Activated CD8-positive, alpha-beta T cell treated with anti-CD3 and anti-CD28 coated beads for 36 hours (primary cell): ENCODE results near the gene HEPN1. TPM values are rescaled to one million over a fixed set of nuclear protein-coding genes. Genes with fewer than 3 reads are reported as not detected.
"Not testable (repeated sequence)": the region's sequence is repeated elsewhere in the genome, so short reads cannot be mapped to it uniquely, and the experiment has no call there.

Experiments used
- ATAC-seq: fragments of 200-7000 bp; cut with Tn5 transposase; one replicate; pipeline ENCODE4 v1.10.0; 2021; ENCODE audit warnings: mild to moderate bottlenecking, moderate library complexity
- CTCF ChIA-PET: fragments of 350-600 bp; sonication (Branson Sonifier 250); formaldehyde crosslinking; loops from one replicate; lab custom pipeline; 2021; ENCODE audit warnings: antibody characterized with exemption; lab: Charles Lee
- POLR2A ChIA-PET: fragments of 350-600 bp; sonication (Branson Sonifier 250); formaldehyde crosslinking; loops from one replicate; lab custom pipeline; 2021; ENCODE audit warnings: antibody characterized with exemption; lab: Charles Lee
- DNase-seq: peaks from one replicate; pipeline ENCODE4 v3.0.0-alpha.2; 2020
- H3K27ac Mint-ChIP-seq: one replicate; pipeline ENCODE4 v1.8.0; 2021; ENCODE audit warnings: mild to moderate bottlenecking, mixed read lengths
- H3K27me3 Mint-ChIP-seq: one replicate; pipeline ENCODE4 v1.8.0; 2021; ENCODE audit warnings: mixed read lengths
- H3K36me3 Mint-ChIP-seq: one replicate; pipeline ENCODE4 v1.8.0; 2021; ENCODE audit warnings: low read depth, mixed read lengths
- H3K4me1 Mint-ChIP-seq: one replicate; pipeline ENCODE4 v1.8.0; 2021; ENCODE audit warnings: low read depth, mixed read lengths
- H3K4me3 Mint-ChIP-seq: one replicate; pipeline ENCODE4 v1.8.0; 2021; ENCODE audit warnings: mild to moderate bottlenecking, moderate library complexity, mixed read lengths
- H3K9me3 Mint-ChIP-seq: one replicate; pipeline ENCODE4 v1.8.0; 2021; ENCODE audit warnings: mixed read lengths
- intact Hi-C: fragments of 100-400 bp; cut with micrococcal nuclease; formaldehyde crosslinking; loops from one replicate; pipeline ENCODE4 v1.10.0; 2022
- total RNA-seq, 2 experiments: library from RNA; stranded (reverse); gene quantifications; one replicate each; pipeline ENCODE4 v1.2.3, GENCODE V29; 2021
- TF ChIP-seq, protein P1 (sequence below): fragments of 200-600 bp; IDR thresholded peaks from one replicate; pipeline ENCODE4 v1.8.0; 2022; ENCODE audit warnings: antibody characterized with exemption, mild to moderate bottlenecking

Gene HEPN1
- total RNA-seq, 2 experiments from 2014 or later: not detected

DNA sequence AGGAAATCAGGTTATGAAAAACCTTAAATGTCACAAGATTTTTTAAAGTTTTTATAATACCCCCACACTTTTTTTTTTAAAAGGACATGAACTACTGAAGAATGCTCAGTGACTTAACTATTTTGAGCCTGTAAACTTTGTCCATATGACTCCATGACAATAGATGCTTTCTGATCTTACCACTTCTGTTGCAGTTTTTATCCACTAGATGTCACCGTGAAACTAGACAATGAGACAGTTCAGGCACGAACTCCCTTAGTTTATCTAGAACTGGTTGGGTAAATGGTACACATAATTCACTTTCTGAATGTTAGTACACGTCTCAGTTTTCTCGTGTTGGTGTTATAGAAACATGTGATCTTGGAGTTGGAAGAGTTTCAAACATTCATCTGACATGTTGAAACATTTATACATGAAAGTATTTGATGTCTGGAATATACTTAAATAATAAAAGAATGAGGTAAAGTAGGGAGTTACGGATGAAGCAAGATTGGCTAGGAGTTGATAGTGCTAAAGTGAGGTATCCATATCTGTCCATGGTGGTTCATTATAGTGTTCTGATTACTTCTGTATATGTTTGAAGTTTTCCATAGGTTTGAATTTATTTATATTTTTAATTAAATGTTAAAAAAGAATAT, 43.0 kb downstream of the HEPN1 start:
- Mint-ChIP-seq H3K36me3 (no peaks in the 10 kb centered on the region), H3K9me3 (no peaks in the 10 kb centered on the region), H3K4me3 (no peak overlapping the region), H3K27ac (no peak overlapping the region), H3K27me3 (no peaks in the 10 kb centered on the region), H3K4me1 (no peaks in the 10 kb centered on the region)
- CTCF ChIA-PET: interaction anchor here (2.6 kb wide), 1 partner anchor 180 kb away, joined by 19 read pairs; no protein-coding TSS in a partner anchor
- peak; percentile 93 for ATAC-seq
- POLR2A ChIA-PET: no interaction called here
- TF ChIP-seq, protein P1, sequence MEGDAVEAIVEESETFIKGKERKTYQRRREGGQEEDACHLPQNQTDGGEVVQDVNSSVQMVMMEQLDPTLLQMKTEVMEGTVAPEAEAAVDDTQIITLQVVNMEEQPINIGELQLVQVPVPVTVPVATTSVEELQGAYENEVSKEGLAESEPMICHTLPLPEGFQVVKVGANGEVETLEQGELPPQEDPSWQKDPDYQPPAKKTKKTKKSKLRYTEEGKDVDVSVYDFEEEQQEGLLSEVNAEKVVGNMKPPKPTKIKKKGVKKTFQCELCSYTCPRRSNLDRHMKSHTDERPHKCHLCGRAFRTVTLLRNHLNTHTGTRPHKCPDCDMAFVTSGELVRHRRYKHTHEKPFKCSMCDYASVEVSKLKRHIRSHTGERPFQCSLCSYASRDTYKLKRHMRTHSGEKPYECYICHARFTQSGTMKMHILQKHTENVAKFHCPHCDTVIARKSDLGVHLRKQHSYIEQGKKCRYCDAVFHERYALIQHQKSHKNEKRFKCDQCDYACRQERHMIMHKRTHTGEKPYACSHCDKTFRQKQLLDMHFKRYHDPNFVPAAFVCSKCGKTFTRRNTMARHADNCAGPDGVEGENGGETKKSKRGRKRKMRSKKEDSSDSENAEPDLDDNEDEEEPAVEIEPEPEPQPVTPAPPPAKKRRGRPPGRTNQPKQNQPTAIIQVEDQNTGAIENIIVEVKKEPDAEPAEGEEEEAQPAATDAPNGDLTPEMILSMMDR: peak; percentile 62
- no peak for DNase-seq
- intact Hi-C loops: loop anchor here (2.0 to 10.0 kb wide), 3 partner anchors 179 to 443 kb away; no protein-coding TSS in a partner anchor

DNA sequence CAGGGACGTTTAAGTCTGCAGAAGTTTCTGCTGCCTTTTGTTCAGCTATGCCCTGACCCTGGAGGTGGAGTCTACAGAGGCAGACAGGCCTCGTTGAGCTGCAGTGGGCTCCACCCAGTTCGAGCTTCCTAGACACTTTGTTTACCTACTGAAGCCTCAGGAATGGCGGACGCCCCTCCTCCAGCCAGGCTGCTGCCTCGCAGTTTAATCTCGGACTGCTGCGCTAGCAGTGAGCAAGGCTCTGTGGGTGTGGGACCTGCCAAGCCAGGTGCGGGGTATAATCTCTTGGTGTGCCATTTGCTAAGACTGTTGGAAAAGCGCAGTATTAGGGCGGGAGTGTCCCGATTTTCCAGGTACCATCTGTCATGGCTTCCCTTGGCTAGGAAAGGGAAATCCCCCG, 49.1 kb downstream of the HEPN1 start:
- POLR2A ChIA-PET, H3K36me3 Mint-ChIP-seq, H3K4me1 Mint-ChIP-seq, H3K27me3 Mint-ChIP-seq, H3K9me3 Mint-ChIP-seq, H3K27ac Mint-ChIP-seq, H3K4me3 Mint-ChIP-seq, ATAC-seq, DNase-seq: not testable (repeated sequence)
- CTCF ChIA-PET: interaction anchor here (2.2 kb wide), 1 partner anchor 174 kb away, joined by 7 read pairs; no protein-coding TSS in a partner anchor
- intact Hi-C loops: loop anchor here (10.0 kb wide), 1 partner anchor 437 kb away; no protein-coding TSS in a partner anchor

Other genes with a start within 250 kb of the HEPN1 start
- 1 to 10 TPM; 5.0 to 6.2 TPM for gene SIAE, start 245.5 kb upstream of the HEPN1 start, total RNA-seq
- 1 to 10 TPM; 3.1 to 3.6 TPM for gene SPA17, start 245.3 kb upstream of the HEPN1 start, total RNA-seq
- gene NRGN, start 179.3 kb upstream of the HEPN1 start, total RNA-seq: 1 to 10 TPM; 5.7 to 6.4 TPM
- under 1 TPM in 1 of 2 experiments, not detected in 1; 0.32 TPM for gene VSIG2, start 167.0 kb upstream of the HEPN1 start, total RNA-seq
- under 1 TPM; 0.60 to 0.65 TPM for gene ESAM, start 157.0 kb upstream of the HEPN1 start, total RNA-seq
- 1 to 10 TPM; 5.8 to 7.3 TPM for gene MSANTD2, start 118.8 kb upstream of the HEPN1 start, total RNA-seq
- gene ROBO3, start 53.8 kb upstream of the HEPN1 start, total RNA-seq: 10 to 100 TPM; 17.6 to 18.4 TPM
- not detected for gene ROBO4, start 21.4 kb upstream of the HEPN1 start, total RNA-seq
- gene HEPACAM, start 16.8 kb downstream of the HEPN1 start, total RNA-seq: under 1 TPM in 1 of 2 experiments, not detected in 1; 0.11 TPM
- gene CCDC15, start 35.0 kb downstream of the HEPN1 start, total RNA-seq: 1 to 10 TPM; 4.2 to 4.8 TPM
- under 1 TPM; 0.70 to 0.74 TPM for gene SLC37A2, start 144.1 kb downstream of the HEPN1 start, total RNA-seq
- 10 to 100 TPM; 12.7 to 13.3 TPM for gene TMEM218, start 192.4 kb downstream of the HEPN1 start, total RNA-seq
- not detected for gene PKNOX2, start 245.5 kb downstream of the HEPN1 start, total RNA-seq